Fibroblast of lung (primary cell): ENCODE data around the gene SHISAL1.

Experiments used
- EZH2 ChIP-seq: IDR thresholded peaks from 2 replicates; pipeline ENCODE4 v1.5.1; 2012; ENCODE audit warnings: low read length, control low read depth, mild to moderate bottlenecking; ENCODE audit errors: missing control alignments
- TF ChIP-seq, protein P1 (sequence below), 2 donors: IDR thresholded peaks in 1 of 2; conservative IDR thresholded peaks in 1 of 2; 1 replicate in 1 of 2; 2 replicates in 1 of 2; pipeline ENCODE4 v1.5.1; 2011 to 2012; ENCODE audit warnings: low read length in 2 of 2, control low read depth in 1 of 2, inconsistent platforms in 1 of 2, low read depth in 1 of 2, mild to moderate bottlenecking in 1 of 2

GRCh38 chr22:44297470-44298061 lies 15.2 kb downstream of the SHISAL1 start:
- TF ChIP-seq, protein P1, sequence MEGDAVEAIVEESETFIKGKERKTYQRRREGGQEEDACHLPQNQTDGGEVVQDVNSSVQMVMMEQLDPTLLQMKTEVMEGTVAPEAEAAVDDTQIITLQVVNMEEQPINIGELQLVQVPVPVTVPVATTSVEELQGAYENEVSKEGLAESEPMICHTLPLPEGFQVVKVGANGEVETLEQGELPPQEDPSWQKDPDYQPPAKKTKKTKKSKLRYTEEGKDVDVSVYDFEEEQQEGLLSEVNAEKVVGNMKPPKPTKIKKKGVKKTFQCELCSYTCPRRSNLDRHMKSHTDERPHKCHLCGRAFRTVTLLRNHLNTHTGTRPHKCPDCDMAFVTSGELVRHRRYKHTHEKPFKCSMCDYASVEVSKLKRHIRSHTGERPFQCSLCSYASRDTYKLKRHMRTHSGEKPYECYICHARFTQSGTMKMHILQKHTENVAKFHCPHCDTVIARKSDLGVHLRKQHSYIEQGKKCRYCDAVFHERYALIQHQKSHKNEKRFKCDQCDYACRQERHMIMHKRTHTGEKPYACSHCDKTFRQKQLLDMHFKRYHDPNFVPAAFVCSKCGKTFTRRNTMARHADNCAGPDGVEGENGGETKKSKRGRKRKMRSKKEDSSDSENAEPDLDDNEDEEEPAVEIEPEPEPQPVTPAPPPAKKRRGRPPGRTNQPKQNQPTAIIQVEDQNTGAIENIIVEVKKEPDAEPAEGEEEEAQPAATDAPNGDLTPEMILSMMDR (conservative IDR thresholded peaks at IDR 0.05 in 1 of 2, IDR thresholded peaks at IDR 0.05 in 1 of 2; ENCODE audit: low read depth in 1 of 2, low read length in 2 of 2): no peak
- no peak for TF ChIP-seq EZH2
